HCT116 (cell line): Measurements from ENCODE around the gene ENDOD1.

Experiments used
- CEBPB ChIP-seq: IDR thresholded peaks from 2 replicates; pipeline ENCODE4 v1.6.1; 2012; ENCODE audit warnings: low read depth
- CTCF ChIP-seq, 3 experiments: fragments of 200-600 bp in 1 of 3; sonication (generic) in 1 of 3; IDR thresholded peaks in 2 of 3; conservative IDR thresholded peaks in 1 of 3; 2 replicates each; pipeline ENCODE4 v1.5.1; 2012 to 2017; ENCODE audit warnings: low read depth in 2 of 3, low read length in 2 of 3, antibody characterized with exemption in 1 of 3, borderline replicate concordance in 1 of 3, control low read depth in 1 of 3, mild to moderate bottlenecking in 1 of 3, mixed read lengths in 1 of 3, mixed run types in 1 of 3, moderate library complexity in 1 of 3; ENCODE audit not compliant: insufficient read depth in 1 of 3
- EGR1 ChIP-seq: IDR thresholded peaks from 2 replicates; pipeline ENCODE4 v1.6.1; 2012; ENCODE audit warnings: low read depth
- EZH2 ChIP-seq: fragments of 200-600 bp; sonication (generic); IDR thresholded peaks from 2 replicates; pipeline ENCODE4 v1.6.1; 2017; ENCODE audit warnings: antibody characterized with exemption, mixed run types
- MAX ChIP-seq: IDR thresholded peaks from 2 replicates; pipeline ENCODE4 v1.6.1; 2012
- POLR2A ChIP-seq: IDR thresholded peaks from 2 replicates; pipeline ENCODE4 v1.7.0; 2011; ENCODE audit warnings: borderline replicate concordance; ENCODE audit not compliant: insufficient read depth, insufficient read length; ENCODE audit errors: extremely low read depth
- POLR2AphosphoS5 ChIP-seq: IDR thresholded peaks from 2 replicates; pipeline ENCODE4 v1.6.1; 2011; ENCODE audit warnings: mild to moderate bottlenecking, low read depth, low read length, moderate library complexity
- SIN3A ChIP-seq: IDR thresholded peaks from 2 replicates; pipeline ENCODE4 v1.6.1; 2012; ENCODE audit warnings: low read depth
- ZNF274 ChIP-seq: fragments of 200-500 bp; sonication (Bioruptor generic); IDR thresholded peaks from 2 replicates; pipeline ENCODE4 v1.6.1; 2014; ENCODE audit warnings: mild to moderate bottlenecking, low read depth, low read length, inconsistent platforms

- TF ChIP-seq CTCF (IDR thresholded peaks at IDR 0.05 in 2 of 3, conservative IDR thresholded peaks at IDR 0.05 in 1 of 3; ENCODE audit: borderline replicate concordance in 1 of 3, insufficient read depth in 1 of 3, low read depth in 2 of 3, low read length in 2 of 3), result no peak
- no peak for TF ChIP-seq POLR2AphosphoS5
- no peak for TF ChIP-seq POLR2A
- no peak for TF ChIP-seq CEBPB
- TF ChIP-seq SIN3A, result no peak
- TF ChIP-seq EGR1, result no peak
- no peak for TF ChIP-seq MAX
- no peak for TF ChIP-seq ZNF274
- TF ChIP-seq EZH2, result no peak
These were observed 7.6 kb downstream of the ENDOD1 start for GRCh38 chr11:95097209-95097608.
